LNCaP clone FGC (cell line): ENCODE measurements around the gene SIK2.

Source experiments
- DNase-seq: peaks from one replicate; pipeline ENCODE4 v3.0.0-alpha.2; 2011; ENCODE audit warnings: low read depth
- H3K4me3 ChIP-seq: 2 replicates; pipeline ENCODE4 v1.5.1; 2011; ENCODE audit warnings: mild to moderate bottlenecking, low read depth, low read length, control low read depth
- CTCF ChIP-seq: IDR thresholded peaks from 2 replicates; pipeline ENCODE4 v1.5.1; 2012; ENCODE audit warnings: mild to moderate bottlenecking; ENCODE audit not compliant: control insufficient read depth, insufficient read depth; ENCODE audit errors: extremely low read depth

Gene SIK2

DNA sequence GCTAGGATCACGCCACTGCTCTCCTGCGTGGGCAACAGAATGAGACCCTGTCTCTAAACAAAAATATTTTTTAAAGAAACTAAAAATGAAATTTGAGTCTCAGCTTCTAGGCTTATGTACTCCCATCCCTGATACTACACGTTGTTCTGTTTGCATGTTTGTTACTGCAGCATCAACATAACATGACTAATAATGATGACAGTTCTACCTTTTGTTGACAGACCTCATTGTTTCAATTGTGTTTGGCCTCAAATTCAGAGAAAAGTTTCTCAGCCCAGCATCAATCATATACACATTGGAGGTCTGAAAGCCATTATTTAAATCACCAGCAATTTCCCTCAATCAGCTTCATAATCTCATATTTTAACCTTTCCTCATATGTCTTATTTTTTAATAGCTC is 40.9 kb upstream of the SIK2 start:
- no peak for TF ChIP-seq CTCF
- DNase-seq, result no peak
- no peak overlapping the region for H3K4me3 ChIP-seq

- no peak overlapping the region for H3K4me3 ChIP-seq
- no peak for DNase-seq
- no peak for TF ChIP-seq CTCF
Measured at GRCh38 chr11:111561791-111562325, 40.4 kb upstream of the SIK2 start.

GRCh38 chr11:111562692-111563389 is 39.4 kb upstream of the SIK2 start:
- H3K4me3 ChIP-seq, result no peak overlapping the region
- TF ChIP-seq CTCF, result no peak
- DNase-seq, result no peak

DNA sequence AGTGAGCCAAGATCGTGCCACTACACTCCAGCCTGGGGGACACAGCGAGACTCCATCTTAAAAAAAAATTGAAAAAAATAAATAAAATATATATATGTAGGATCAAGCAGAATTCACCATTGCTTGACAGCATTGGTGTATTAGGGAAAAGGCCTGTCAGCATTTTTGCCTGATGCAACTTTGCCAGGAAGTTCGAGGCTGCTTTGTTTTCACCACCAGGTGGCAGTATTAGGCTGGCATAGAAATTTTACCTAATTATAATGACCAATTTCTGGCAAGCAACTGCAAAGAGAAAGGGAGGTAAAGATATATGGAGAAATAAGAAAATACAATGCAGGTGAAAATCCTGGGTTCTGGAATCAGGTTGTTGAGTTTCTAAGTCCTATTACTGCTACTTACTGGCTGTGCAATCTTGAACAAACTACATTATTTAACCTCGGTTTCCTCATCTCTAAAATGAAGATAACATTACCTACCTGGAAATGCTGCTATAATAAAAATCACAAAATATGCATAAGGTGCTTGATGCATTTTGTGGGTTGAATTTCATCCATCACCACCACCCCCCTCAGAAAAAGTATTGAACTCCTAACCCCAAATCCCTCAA is 37.0 kb upstream of the SIK2 start:
- no peak overlapping the region for H3K4me3 ChIP-seq
- peak; percentile 46 for DNase-seq

GRCh38 chr11:111566324-111566723 is 35.9 kb upstream of the SIK2 start:
- no peak for TF ChIP-seq CTCF
- no peak overlapping the region for H3K4me3 ChIP-seq
- no peak for DNase-seq

More for the DNA sequence above, 37.0 kb upstream of the SIK2 start:
- peak; percentile 82 for TF ChIP-seq CTCF

GRCh38 chr11:111569476-111569875 is 32.8 kb upstream of the SIK2 start:
- no peak for TF ChIP-seq CTCF
- no peak overlapping the region for H3K4me3 ChIP-seq
- DNase-seq, result no peak

GRCh38 chr11:111570796-111571195 is 31.5 kb upstream of the SIK2 start:
- H3K4me3 ChIP-seq, result no peak overlapping the region
- no peak for TF ChIP-seq CTCF
- DNase-seq, result no peak
